GM23248 (cell line): ENCODE results near the gene THEMIS2. TPM values are rescaled to one million over a fixed set of nuclear protein-coding genes. Genes with fewer than 3 reads are reported as not detected.
A peak's percentile ranks its signal among the peaks of the same experiment; 100 is the strongest.
"Not testable (repeated sequence)": the region's sequence is repeated elsewhere in the genome, so short reads cannot be mapped to it uniquely, and the experiment has no call there.

Source experiments
- DNase-seq: peaks from one replicate; pipeline ENCODE4 v3.0.0-alpha.2; 2015
- H2AFZ ChIP-seq: fragments of 200-600 bp; sonication (generic); 2 replicates; pipeline ENCODE4 v1.6.1; 2016; ENCODE audit warnings: antibody characterized with exemption
- H3F3A ChIP-seq: fragments of 200-600 bp; sonication (generic); 2 replicates; pipeline ENCODE4 v1.6.1; 2016; ENCODE audit warnings: mild to moderate bottlenecking, antibody characterized with exemption, mixed run types; ENCODE audit not compliant: insufficient read depth
- H3K27ac ChIP-seq: fragments of 200-600 bp; sonication (generic); 2 replicates; pipeline ENCODE4 v1.5.1; 2016; ENCODE audit warnings: mild to moderate bottlenecking
- H3K27me3 ChIP-seq: fragments of 200-600 bp; sonication (generic); replicated peaks from 2 replicates; pipeline ENCODE4 v1.6.1; 2016; ENCODE audit warnings: mild to moderate bottlenecking; ENCODE audit not compliant: insufficient read depth
- H3K36me3 ChIP-seq: fragments of 200-600 bp; sonication (generic); 2 replicates; pipeline ENCODE4 v1.6.1; 2016; ENCODE audit warnings: low read depth, mild to moderate bottlenecking
- H3K4me1 ChIP-seq: fragments of 200-600 bp; sonication (generic); 2 replicates; pipeline ENCODE4 v1.6.1; 2016; ENCODE audit warnings: mild to moderate bottlenecking; ENCODE audit not compliant: insufficient read depth
- H3K4me2 ChIP-seq: fragments of 200-600 bp; sonication (generic); one replicate; pipeline ENCODE4 v1.6.1; 2016; ENCODE audit warnings: mild to moderate bottlenecking; ENCODE audit not compliant: unreplicated experiment
- H3K4me3 ChIP-seq: fragments of 200-600 bp; sonication (generic); 2 replicates; pipeline ENCODE4 v1.5.1; 2016; ENCODE audit warnings: mild to moderate bottlenecking
- H3K79me2 ChIP-seq: fragments of 200-600 bp; sonication (generic); 2 replicates; pipeline ENCODE4 v1.6.1; 2016; ENCODE audit warnings: mild to moderate bottlenecking; ENCODE audit not compliant: insufficient read depth
- H3K9ac ChIP-seq: fragments of 200-600 bp; sonication (generic); 2 replicates; pipeline ENCODE4 v1.6.1; 2016; ENCODE audit warnings: mild to moderate bottlenecking
- H3K9me2 ChIP-seq: fragments of 200-600 bp; sonication (generic); 2 replicates; pipeline ENCODE4 v1.6.1; 2016; ENCODE audit warnings: mixed run types, mild to moderate bottlenecking, moderate library complexity; ENCODE audit not compliant: insufficient read depth
- H3K9me3 ChIP-seq: fragments of 200-600 bp; sonication (generic); one replicate; pipeline ENCODE4 v1.6.1; 2017; ENCODE audit warnings: low read depth
- H4K20me1 ChIP-seq: fragments of 200-600 bp; sonication (generic); 2 replicates; pipeline ENCODE4 v1.6.0; 2016; ENCODE audit not compliant: insufficient read depth
- EZH2 ChIP-seq: fragments of 200-600 bp; sonication (generic); IDR thresholded peaks from 2 replicates; pipeline ENCODE4 v1.6.1; 2018; ENCODE audit warnings: antibody characterized with exemption, mild to moderate bottlenecking; ENCODE audit not compliant: insufficient read depth, poor library complexity, severe bottlenecking
- EZH2phosphoT487 ChIP-seq: fragments of 200-600 bp; sonication (generic); IDR thresholded peaks from 2 replicates; pipeline ENCODE4 v1.6.1; 2018; ENCODE audit warnings: antibody characterized with exemption, moderate library complexity, mild to moderate bottlenecking, low read depth; ENCODE audit not compliant: insufficient read depth
- WGBS, 2 experiments: methylation state at CpG; one replicate each; pipeline ENCODE4 v1.1.6; 2015 to 2017; ENCODE audit warnings: low lambda C conversion rate in 2 of 2, low coverage in 1 of 2; ENCODE audit errors: missing lambda C conversion rate in 2 of 2; 5-methylcytosine and 5-hydroxymethylcytosine counted together
- in situ Hi-C: fragments of 300-500 bp; cut with MboI; formaldehyde crosslinking; loops from 2 replicates; pipeline ENCODE4 v1.15.0; 2020
- polyA plus RNA-seq: library from polyadenylated mRNA; unstranded; fragments of >200 nt; fragmentation: Nextera tagmentation; extraction: Ambion mirVana; gene quantifications from 2 replicates; pipeline ENCODE4 v1.2.1, GENCODE V29; 2016
- total RNA-seq: library from RNA; depleted of rRNA; stranded (reverse); fragments of >200 nt; shearing (Covaris generic); gene quantifications from 2 replicates; pipeline ENCODE4 v1.2.3, GENCODE V29; 2014

Gene THEMIS2
- total and polyA plus RNA-seq, 2 experiments from 2014 or later: 4.4 to 4.5 TPM

GRCh38 chr1:27856561-27857343 lies 15.6 kb upstream of the THEMIS2 start:
- Histone ChIP-seq H2AFZ (no peak overlapping the region), H3F3A (no peaks in the 10 kb centered on the region), H4K20me1 (no peaks in the 10 kb centered on the region), H3K79me2 (no peaks in the 10 kb centered on the region), H3K9me3 (no peaks in the 10 kb centered on the region), H3K4me1 (no peaks in the 10 kb centered on the region), H3K36me3 (no peaks in the 10 kb centered on the region), H3K9me2 (no peaks in the 10 kb centered on the region), H3K27ac (no peak overlapping the region), H3K27me3 (no peaks in the 10 kb centered on the region), H3K4me3 (no peak overlapping the region), H3K9ac (no peak overlapping the region), H3K4me2 (no peak overlapping the region)
- in situ Hi-C loops: no loop called here
- TF ChIP-seq EZH2: no peak
- no peak for TF ChIP-seq EZH2phosphoT487
- 75 to 76% methylated on average over 12 of the region's 12 CpGs for whole genome bisulfite sequencing, 2 experiments
- DNase-seq: no peak

- H4K20me1 ChIP-seq, H3F3A ChIP-seq, in situ Hi-C loops, H3K27me3 ChIP-seq, H3K27ac ChIP-seq, H2AFZ ChIP-seq, H3K36me3 ChIP-seq, H3K4me1 ChIP-seq, H3K4me2 ChIP-seq, DNase-seq, H3K9me2 ChIP-seq, H3K4me3 ChIP-seq, H3K79me2 ChIP-seq, H3K9me3 ChIP-seq, H3K9ac ChIP-seq: not testable (repeated sequence)
- 77 to 78% methylated on average over 11 of the region's 11 CpGs for WGBS, 2 experiments
These were observed 14.8 kb upstream of the THEMIS2 start for GRCh38 chr1:27857552-27857951.

DNA sequence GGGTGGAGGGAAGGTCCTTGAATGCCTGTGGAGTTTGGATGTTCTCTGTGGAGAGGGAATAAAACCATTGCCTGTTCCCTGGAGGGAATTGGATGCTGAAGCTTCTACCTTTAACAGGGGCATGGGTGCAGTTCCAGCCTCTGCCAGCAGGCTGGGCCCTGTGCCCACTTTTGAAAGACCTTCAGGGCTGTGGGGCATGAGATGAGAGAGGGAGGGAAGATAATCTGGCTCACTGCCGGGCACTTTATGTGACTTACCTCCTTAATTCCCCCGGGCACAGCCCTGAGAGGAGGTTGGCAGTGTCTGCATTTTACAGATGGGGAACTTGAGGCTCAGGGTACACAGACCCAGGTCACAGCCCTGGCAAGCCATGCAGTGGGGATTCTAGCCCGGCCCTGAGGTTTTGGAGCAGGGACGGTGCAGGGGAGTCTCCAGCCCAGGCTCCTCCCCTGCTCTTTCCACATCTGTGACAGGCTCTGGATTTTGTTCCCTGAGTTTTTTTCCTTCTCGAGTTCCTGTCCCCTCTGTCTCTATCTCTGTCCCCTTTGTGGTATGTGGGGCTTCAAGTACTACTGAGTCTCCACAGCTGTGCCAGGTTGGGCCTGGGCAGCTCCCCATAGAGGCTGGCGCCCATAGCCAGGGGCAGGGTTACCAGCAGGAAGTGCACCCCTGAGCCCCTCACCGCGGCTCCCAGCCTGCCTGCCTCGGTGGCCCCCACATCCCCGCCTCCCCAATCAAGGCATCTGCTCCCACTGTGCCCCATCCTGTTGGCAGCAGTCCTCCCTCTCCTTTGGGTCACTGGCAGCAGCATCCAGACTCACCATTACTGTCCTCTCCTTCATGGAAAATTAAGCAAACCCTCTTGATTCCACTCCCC lies 14.0 kb upstream of the THEMIS2 start:
- no peaks in the 10 kb centered on the region for H3K36me3 ChIP-seq
- peaks cover 9% of the 10 kb centered on the region for H3K4me1 ChIP-seq
- no peak overlapping the region for H3K27ac ChIP-seq
- H4K20me1 ChIP-seq: no peaks in the 10 kb centered on the region
- H3K9me2 ChIP-seq: no peaks in the 10 kb centered on the region
- H2AFZ ChIP-seq: peak overlapping the region; percentile 75
- H3K79me2 ChIP-seq: no peaks in the 10 kb centered on the region
- WGBS, 2 experiments: 44 to 45% methylated on average over 10 of the region's 10 CpGs
- no peak for TF ChIP-seq EZH2
- no peak for TF ChIP-seq EZH2phosphoT487
- DNase-seq: peak; percentile 88
- no peaks in the 10 kb centered on the region for H3K27me3 ChIP-seq
- peak overlapping the region; percentile 51 for H3K4me2 ChIP-seq
- H3K9ac ChIP-seq: no peak overlapping the region; the same call in 1 of the 2 replicates
- H3F3A ChIP-seq: 0 out of 2 replicates have a peak, but pooled peaks cover under 1% of the 10 kb centered on the region
- peak overlapping the region; percentile 41; the same call in 1 of the 2 replicates for H3K4me3 ChIP-seq
- in situ Hi-C loops: no loop called here
- no peaks in the 10 kb centered on the region for H3K9me3 ChIP-seq

- in situ Hi-C loops: no loop called here
- 90 to 94% methylated on average over 14 of the region's 14 CpGs for WGBS, 2 experiments
These were observed 13.3 kb upstream of the THEMIS2 start for GRCh38 chr1:27858949-27859576.

More at GRCh38 chr1:27858949-27859576, 13.3 kb upstream of the THEMIS2 start:
- no peaks in the 10 kb centered on the region for H4K20me1 ChIP-seq
- H3K79me2 ChIP-seq: no peaks in the 10 kb centered on the region
- H3K9me3 ChIP-seq: no peaks in the 10 kb centered on the region
- H3K9me2 ChIP-seq: no peaks in the 10 kb centered on the region
- no peak overlapping the region for H3K27ac ChIP-seq
- no peak overlapping the region for H2AFZ ChIP-seq
- H3K27me3 ChIP-seq: no peaks in the 10 kb centered on the region
- no peak overlapping the region for H3K4me2 ChIP-seq
- TF ChIP-seq EZH2 (no peak), EZH2phosphoT487 (no peak)
- H3K4me1 ChIP-seq: peaks cover 16% of the 10 kb centered on the region
- DNase-seq: no peak
- no peaks in the 10 kb centered on the region for H3K36me3 ChIP-seq
- H3K9ac ChIP-seq: no peak overlapping the region
- H3K4me3 ChIP-seq: no peak overlapping the region
- H3F3A ChIP-seq: peaks cover 8% of the 10 kb centered on the region; the same call in 1 of the 2 replicates
